Measurements from ENCODE around the gene FBXW12.
A peak's percentile ranks its signal among the peaks of the same experiment; 100 is the strongest.
"Not testable (repeated sequence)": the region's sequence is repeated elsewhere in the genome, so short reads cannot be mapped to it uniquely, and the experiment has no call there.

Gene FBXW12

GRCh38 chr3:48387634-48388033, 15.6 kb downstream of the FBXW12 start:
- DNase-seq: no peak

- DNase-seq: no peak
Measured at GRCh38 chr3:48388966-48389365, 16.9 kb downstream of the FBXW12 start.

DNA sequence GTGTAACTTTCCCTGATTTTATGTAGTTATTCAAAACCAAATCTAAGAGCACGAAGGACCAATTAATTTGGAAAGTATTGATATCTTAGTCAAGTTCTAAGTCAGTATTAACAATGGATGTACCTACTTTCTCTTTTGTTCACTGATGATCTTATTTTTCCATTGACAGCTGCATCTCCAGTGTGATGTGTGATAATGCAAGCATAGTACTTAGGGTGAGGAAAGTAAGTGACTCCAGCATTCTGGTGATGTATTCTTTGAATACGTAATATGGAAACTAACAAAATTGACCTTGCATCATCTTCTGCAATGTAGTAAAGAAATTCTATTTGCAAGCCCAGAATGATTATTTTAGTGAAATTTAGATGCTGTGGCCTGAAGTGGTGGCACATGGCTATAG, 22.4 kb downstream of the FBXW12 start:
- no peak for DNase-seq

GRCh38 chr3:48395714-48396113, 23.7 kb downstream of the FBXW12 start:
- no peak for DNase-seq

GRCh38 chr3:48397767-48398681, 26.0 kb downstream of the FBXW12 start:
- no peak for DNase-seq

DNA sequence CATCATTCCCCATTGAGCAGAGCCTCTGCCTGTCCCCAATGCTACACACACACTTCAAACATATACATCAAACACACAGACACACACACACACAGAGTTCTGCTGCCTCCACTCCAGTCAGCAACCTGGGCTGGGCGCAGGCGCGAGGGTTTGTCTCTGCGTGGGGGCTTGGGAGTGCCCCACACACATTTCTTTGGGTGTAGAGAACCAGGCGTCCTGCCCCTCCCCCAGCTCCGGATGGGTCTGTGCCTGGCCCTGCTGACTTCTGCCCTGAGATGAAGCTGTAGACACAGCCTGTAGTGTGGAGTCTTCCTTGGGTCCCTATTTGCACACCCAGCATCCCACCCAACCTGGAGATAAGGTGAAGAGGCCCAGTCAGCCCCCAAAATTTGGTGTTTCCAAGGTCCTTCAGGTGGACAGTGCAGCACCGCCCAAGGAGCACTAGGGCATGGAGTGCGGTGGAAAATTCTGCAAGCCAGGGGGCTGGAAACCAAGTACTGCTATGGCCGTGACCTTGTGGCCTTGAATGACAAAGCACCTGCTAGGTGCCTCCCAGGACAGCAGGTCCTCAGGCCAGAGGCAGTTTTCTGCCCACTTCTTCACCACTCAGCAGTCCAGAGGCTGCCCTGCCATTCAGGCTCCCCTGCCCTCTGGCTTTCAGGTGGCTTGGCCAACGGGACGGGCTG, 26.8 kb downstream of the FBXW12 start:
- no peak for DNase-seq

DNA sequence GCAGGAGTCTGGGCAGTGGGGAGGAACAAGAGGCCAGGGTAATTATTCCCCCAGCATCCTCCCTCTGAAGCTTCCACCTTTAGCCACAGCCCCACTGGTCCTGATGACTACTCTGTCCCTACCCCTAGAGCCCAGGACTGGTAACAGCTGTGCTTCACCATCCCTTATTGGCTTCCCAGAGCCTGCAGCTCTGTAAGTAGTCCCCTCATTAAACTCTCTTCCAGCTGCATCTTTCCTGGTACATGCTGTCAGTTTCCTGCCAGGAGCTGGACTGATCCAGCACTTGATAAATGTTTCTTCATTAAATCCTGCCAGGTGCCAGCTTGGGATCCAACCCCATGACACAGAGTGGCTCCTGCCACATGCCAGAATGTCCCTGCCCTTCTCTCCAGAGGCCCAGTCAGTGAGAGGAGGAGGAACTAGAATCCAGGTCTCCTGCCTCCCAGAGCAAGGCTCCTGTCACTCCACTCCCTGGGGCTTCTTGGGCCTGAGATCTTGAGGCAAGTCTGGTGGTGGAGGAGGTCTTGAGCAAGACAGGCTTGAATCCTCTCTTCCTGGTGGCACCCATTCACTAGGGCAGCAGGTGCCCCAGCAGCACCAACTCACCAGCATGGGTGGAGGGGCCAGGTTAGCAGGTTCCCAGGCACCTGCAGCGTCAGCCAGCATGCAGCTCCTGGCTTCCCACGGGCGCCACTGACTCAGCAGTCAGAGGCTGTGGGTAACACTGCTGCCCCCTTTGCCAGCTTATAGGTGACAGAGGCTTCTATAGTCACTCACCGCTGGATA, 27.6 kb downstream of the FBXW12 start:
- no peak for DNase-seq

- peak; percentile 50 for DNase-seq
Measured at GRCh38 chr3:48400824-48401433, 28.9 kb downstream of the FBXW12 start.

DNA sequence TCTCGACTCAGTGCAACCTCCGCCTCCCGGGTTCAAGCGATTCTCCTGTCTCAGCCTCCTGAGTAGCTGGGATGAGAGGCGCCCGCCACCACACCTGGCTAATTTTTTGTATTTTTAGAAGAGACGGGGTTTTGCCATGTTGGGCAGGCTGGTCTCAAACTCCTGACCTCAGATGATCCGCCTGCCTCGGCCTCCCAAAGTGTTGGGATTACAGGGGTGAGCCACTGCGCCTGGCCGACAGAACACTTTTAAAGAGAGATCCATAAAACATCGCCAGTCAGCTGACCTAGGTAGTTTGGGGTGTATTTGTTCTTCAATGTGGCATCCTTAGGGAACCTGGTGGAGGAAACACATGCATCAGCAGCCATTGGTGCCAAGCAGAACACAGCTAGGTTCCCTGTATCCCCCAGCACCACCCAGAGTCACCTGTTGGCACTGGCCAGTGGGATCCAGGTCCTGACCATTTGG, 29.4 kb downstream of the FBXW12 start:
- DNase-seq: not testable (repeated sequence)

GRCh38 chr3:48402281-48402732, 30.3 kb downstream of the FBXW12 start:
- DNase-seq: no peak

GRCh38 chr3:48402907-48403306, 30.9 kb downstream of the FBXW12 start:
- DNase-seq: no peak

- DNase-seq: no peak
Measured at GRCh38 chr3:48403533-48404439, 31.8 kb downstream of the FBXW12 start.

DNA sequence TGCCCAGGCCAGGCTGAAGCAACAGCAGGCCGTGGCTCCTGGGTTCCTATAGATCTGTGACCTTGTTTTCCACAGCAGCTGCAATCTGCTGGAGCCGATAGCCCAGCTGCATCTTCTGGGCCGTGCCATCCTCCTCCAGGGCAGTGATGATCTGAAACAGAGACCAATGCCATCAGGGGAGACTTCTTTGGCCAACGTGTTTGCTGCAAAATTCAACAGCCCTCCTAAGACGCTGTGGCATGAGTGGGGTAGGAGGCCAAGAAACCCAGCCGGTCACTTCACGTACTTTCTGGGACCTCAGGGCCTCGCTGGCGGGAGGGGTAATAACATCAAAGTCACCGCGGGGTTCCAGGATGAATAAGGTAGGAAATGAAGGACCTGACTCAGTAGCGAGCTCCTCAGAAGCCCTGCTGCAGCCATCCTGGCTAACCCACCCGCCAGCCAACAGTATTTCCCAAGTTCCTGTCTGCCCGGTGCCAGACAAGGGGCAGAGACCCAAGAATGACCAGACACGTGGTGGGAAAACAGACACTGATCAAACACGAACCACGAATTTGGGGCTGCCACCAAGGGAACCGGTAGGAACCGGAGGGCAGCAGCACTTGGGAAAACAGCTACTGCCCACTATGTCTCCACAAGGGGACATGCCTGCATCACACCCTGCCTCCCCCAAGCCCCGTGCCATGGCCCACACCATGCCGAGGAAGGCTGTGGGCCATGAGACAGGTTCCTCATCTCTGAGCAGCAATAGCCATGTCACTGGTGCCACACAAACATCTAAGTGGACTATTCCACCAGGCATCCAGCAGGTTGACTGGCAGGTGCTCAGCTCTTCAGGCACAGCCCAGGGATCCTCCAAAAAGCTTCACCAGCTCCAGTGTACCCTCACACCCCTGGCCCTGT, 32.7 kb downstream of the FBXW12 start:
- DNase-seq: no peak

GRCh38 chr3:48405343-48405881, 33.4 kb downstream of the FBXW12 start:
- DNase-seq: no peak

DNA sequence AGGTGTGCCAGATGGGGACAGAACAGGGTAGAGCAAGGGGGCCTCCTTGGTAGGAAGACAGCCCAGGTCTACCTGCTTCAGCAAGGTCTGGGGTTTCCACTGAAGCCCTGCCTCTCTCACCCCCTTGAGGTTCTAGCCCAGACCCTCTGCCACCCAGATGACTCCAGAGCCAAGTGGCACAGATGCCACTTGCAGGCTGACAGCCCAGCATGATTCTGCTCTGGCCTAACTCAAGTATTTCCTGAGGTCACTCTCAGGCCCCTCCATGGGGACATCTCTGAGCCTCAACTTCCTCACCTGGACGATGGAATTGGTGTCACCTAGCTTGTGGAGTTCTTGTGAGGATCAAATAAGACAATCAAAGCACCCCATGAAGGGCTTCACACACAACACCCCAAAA, 34.0 kb downstream of the FBXW12 start:
- DNase-seq: no peak

- DNase-seq: no peak
Measured at GRCh38 chr3:48406443-48407431, 34.7 kb downstream of the FBXW12 start.

GRCh38 chr3:48407542-48408099, 35.6 kb downstream of the FBXW12 start:
- DNase-seq: no peak

DNA sequence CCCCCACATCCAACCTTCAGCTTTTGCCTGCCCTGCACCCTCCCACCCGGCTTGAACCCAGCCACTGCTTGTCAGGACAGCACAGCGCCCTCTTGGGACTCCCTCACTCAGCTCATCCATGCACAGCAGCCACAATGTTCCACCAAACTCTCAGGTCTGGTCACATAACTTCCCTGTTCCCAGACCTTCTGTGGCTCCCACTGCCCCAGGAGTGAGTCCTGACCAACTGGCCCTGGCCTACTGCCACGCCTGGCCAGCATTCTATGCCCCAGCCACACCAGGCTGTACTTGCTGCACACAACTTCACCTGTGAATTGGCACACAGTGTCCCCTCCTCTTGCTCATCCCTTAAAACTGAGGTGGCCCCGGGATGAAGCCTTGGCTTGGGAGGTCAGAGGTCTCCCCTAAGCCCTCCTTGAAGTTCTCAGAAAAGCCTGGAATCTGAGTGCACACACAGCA, 36.8 kb downstream of the FBXW12 start:
- DNase-seq: no peak

All from activated T-cell treated with anti-CD3 and anti-CD28 coated beads for 4 hours (primary cell).